ENCODE results near the gene ALX4.

Gene ALX4

GRCh38 chr11:44315947-44316658 is 6.2 kb upstream of the ALX4 start:
- ATAC-seq, result no peak

GRCh38 chr11:44314733-44315132 is 4.8 kb upstream of the ALX4 start:
- no peak for ATAC-seq

GRCh38 chr11:44313761-44314489 is 4.0 kb upstream of the ALX4 start:
- no peak for ATAC-seq

- no peak for ATAC-seq
These were observed 2.9 kb upstream of the ALX4 start for GRCh38 chr11:44312876-44313275.

- ATAC-seq, result no peak
These were observed 1.7 kb upstream of the ALX4 start for GRCh38 chr11:44311339-44312261.

- ATAC-seq, result no peak
These were observed 729 bp upstream of the ALX4 start for GRCh38 chr11:44310463-44311272.

GRCh38 chr11:44310206-44310462 is 195 bp upstream of the ALX4 start:
- ATAC-seq, result no peak

- no peak for ATAC-seq
These were observed 939 bp downstream of the ALX4 start for GRCh38 chr11:44308923-44309477.

GRCh38 chr11:44308256-44308922 is 1.6 kb downstream of the ALX4 start:
- ATAC-seq, result no peak

- ATAC-seq, result no peak
These were observed 2.4 kb downstream of the ALX4 start for GRCh38 chr11:44307340-44308099.

- ATAC-seq, result no peak
These were observed 3.1 kb downstream of the ALX4 start for GRCh38 chr11:44306918-44307244.

- no peak for ATAC-seq
These were observed 3.7 kb downstream of the ALX4 start for GRCh38 chr11:44306052-44306917.

GRCh38 chr11:44305470-44306051 is 4.4 kb downstream of the ALX4 start:
- peak; percentile 27 to 35 for ATAC-seq

- no peak for ATAC-seq
These were observed 4.9 kb downstream of the ALX4 start for GRCh38 chr11:44305026-44305469.

GRCh38 chr11:44304091-44305025 is 5.6 kb downstream of the ALX4 start:
- no peak for ATAC-seq

GRCh38 chr11:44303401-44303938 is 6.5 kb downstream of the ALX4 start:
- ATAC-seq, result no peak

- peak in 1 of 2 donors; percentile 14 for ATAC-seq
These were observed 8.2 kb downstream of the ALX4 start for GRCh38 chr11:44301564-44302271.
